A673 (cell line): ENCODE data around the gene SLC16A10. TPM values are rescaled to one million over a fixed set of nuclear protein-coding genes. Genes with fewer than 3 reads are reported as not detected.

Experiments
- BruUV-seq: library from RNA; stranded (reverse); fragments of 400-500 nt; replicated peaks from 2 replicates; lab custom pipeline; 2021; lab: Mats Ljungman, UMichigan
- CTCF ChIA-PET: fragments of 300-600 bp; sonication (Branson Sonifier 250); formaldehyde crosslinking; loops from one replicate; lab custom pipeline; 2022; ENCODE audit warnings: antibody characterized with exemption; lab: Charles Lee
- POLR2A ChIA-PET: fragments of 300-600 bp; sonication (Branson Sonifier 250); formaldehyde crosslinking; loops from one replicate; lab custom pipeline; 2022; ENCODE audit warnings: antibody characterized with exemption; ENCODE audit not compliant: low non-redundant PET; lab: Charles Lee
- DNase-seq: peaks from one replicate; pipeline ENCODE4 v3.0.0-alpha.2; 2015; ENCODE audit warnings: low spot score
- H3K27ac ChIP-seq: fragments of 200-600 bp; sonication (generic); 2 replicates; pipeline ENCODE4 v1.5.1; 2016; ENCODE audit warnings: mixed run types, low read depth, mild to moderate bottlenecking, mixed read lengths, antibody characterized with exemption, low read length; ENCODE audit not compliant: poor library complexity, severe bottlenecking
- H3K27me3 ChIP-seq: fragments of 200-600 bp; sonication (generic); replicated peaks from 2 replicates; pipeline ENCODE4 v1.6.1; 2017; ENCODE audit warnings: mixed run types, low read depth, mild to moderate bottlenecking, mixed read lengths, antibody characterized with exemption, low read length; ENCODE audit not compliant: insufficient read depth, poor library complexity
- H3K36me3 ChIP-seq: fragments of 200-600 bp; sonication (generic); 2 replicates; pipeline ENCODE4 v1.6.1; 2016; ENCODE audit warnings: mixed run types, mild to moderate bottlenecking, mixed read lengths, antibody characterized with exemption, low read length; ENCODE audit not compliant: insufficient read depth, poor library complexity, severe bottlenecking
- H3K4me1 ChIP-seq: fragments of 200-600 bp; sonication (generic); 2 replicates; pipeline ENCODE4 v1.6.1; 2017; ENCODE audit warnings: mixed run types, mild to moderate bottlenecking, mixed read lengths, antibody characterized with exemption, low read length; ENCODE audit not compliant: insufficient read depth, poor library complexity, severe bottlenecking
- H3K4me3 ChIP-seq: fragments of 200-600 bp; sonication (generic); 2 replicates; pipeline ENCODE4 v1.5.1; 2016; ENCODE audit warnings: low read depth, mixed run types, mild to moderate bottlenecking, mixed read lengths, low read length; ENCODE audit not compliant: poor library complexity, severe bottlenecking
- H3K9me3 ChIP-seq: fragments of 200-600 bp; sonication (generic); 2 replicates; pipeline ENCODE4 v1.6.1; 2016; ENCODE audit warnings: mixed run types, low read depth, mild to moderate bottlenecking, mixed read lengths, antibody characterized with exemption, low read length; ENCODE audit not compliant: poor library complexity, severe bottlenecking
- EZH2 ChIP-seq: fragments of 200-600 bp; sonication (generic); IDR thresholded peaks from 2 replicates; pipeline ENCODE4 v1.6.1; 2017; ENCODE audit warnings: borderline replicate concordance, low read depth, mild to moderate bottlenecking, mixed read lengths, antibody characterized with exemption, low read length; ENCODE audit not compliant: poor library complexity, severe bottlenecking
- intact Hi-C: fragments of 100-400 bp; cut with micrococcal nuclease; formaldehyde crosslinking; loops from one replicate; pipeline ENCODE4 v1.10.0; 2022; ENCODE audit not compliant: unreplicated experiment
- total RNA-seq: library from RNA; stranded (reverse); gene quantifications from 2 replicates; pipeline ENCODE4 v1.2.3, GENCODE V29; 2021
- TF ChIP-seq, protein P1 (sequence below): fragments of 300-800, 200-600 bp; sonication (generic); conservative IDR thresholded peaks from 2 replicates; pipeline ENCODE4 v1.5.1; 2017; ENCODE audit warnings: low read depth, mild to moderate bottlenecking, antibody characterized with exemption, low read length, moderate library complexity, mixed read lengths

Gene SLC16A10
- total RNA-seq, 1 experiment from 2014 or later, result 7.9 TPM

DNA sequence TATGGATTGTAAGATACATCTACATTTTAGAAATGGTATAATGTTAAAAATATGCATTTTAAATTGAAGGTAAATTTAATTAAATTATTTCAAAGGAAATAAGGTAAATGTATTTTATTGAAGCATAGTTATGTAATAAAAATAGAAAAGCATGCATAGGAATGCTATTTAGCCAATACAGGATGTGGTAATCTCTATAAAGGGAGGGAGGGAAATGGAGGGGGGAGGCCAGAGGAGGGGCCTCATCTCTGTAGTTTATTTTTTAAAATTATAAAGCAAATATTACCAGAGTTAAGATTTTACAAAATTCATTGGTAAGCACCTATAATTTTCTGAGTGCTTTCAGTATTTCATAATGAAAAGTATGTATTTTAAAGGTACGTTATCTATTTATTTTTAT, 27.2 kb downstream of the SLC16A10 start:
- intact Hi-C loops, result no loop called here

DNA sequence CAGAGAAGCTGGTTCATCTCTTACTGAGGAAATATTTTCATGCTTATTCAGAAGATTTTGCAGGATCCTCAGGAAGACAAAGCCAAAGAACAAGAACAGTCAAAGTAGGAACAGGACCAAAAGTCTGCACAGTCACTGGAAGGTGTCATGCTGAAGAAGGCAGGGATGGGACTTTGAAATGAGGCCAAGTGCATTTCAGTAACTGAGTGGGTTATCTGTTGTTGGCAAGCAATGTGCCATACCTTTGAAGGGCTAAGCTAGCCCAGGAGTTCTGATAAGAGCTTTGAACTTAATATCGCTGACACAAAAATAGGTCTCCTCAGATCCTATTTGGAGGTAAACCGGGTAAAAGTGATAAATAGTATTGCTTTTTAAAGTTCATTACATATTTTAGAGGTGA, 31.5 kb downstream of the SLC16A10 start:
- Histone ChIP-seq H3K4me1 (peaks cover 4% of the 10 kb centered on the region), H3K27ac (no peak overlapping the region), H3K9me3 (no peaks in the 10 kb centered on the region), H3K4me3 (no peak overlapping the region), H3K27me3 (no peaks in the 10 kb centered on the region), H3K36me3 (no peaks in the 10 kb centered on the region)
- TF ChIP-seq, protein P1, sequence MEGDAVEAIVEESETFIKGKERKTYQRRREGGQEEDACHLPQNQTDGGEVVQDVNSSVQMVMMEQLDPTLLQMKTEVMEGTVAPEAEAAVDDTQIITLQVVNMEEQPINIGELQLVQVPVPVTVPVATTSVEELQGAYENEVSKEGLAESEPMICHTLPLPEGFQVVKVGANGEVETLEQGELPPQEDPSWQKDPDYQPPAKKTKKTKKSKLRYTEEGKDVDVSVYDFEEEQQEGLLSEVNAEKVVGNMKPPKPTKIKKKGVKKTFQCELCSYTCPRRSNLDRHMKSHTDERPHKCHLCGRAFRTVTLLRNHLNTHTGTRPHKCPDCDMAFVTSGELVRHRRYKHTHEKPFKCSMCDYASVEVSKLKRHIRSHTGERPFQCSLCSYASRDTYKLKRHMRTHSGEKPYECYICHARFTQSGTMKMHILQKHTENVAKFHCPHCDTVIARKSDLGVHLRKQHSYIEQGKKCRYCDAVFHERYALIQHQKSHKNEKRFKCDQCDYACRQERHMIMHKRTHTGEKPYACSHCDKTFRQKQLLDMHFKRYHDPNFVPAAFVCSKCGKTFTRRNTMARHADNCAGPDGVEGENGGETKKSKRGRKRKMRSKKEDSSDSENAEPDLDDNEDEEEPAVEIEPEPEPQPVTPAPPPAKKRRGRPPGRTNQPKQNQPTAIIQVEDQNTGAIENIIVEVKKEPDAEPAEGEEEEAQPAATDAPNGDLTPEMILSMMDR, result no peak
- TF ChIP-seq EZH2, result no peak
- ChIA-PET POLR2A (no interaction called here), CTCF (no interaction called here)
- intact Hi-C loops, result no loop called here
- no TSS peak for BruUV-seq
- DNase-seq, result no peak

More for the DNA sequence above, 27.2 kb downstream of the SLC16A10 start:
- Histone ChIP-seq H3K27me3 (no peaks in the 10 kb centered on the region), H3K4me3 (no peak overlapping the region), H3K27ac (no peak overlapping the region), H3K4me1 (peaks cover 4% of the 10 kb centered on the region), H3K9me3 (no peaks in the 10 kb centered on the region), H3K36me3 (no peaks in the 10 kb centered on the region)
- ChIA-PET CTCF (no interaction called here), POLR2A (interaction anchor here (0.6 kb wide), 1 partner anchor 547 kb away, joined by 3 read pairs; no protein-coding TSS in a partner anchor)
- TF ChIP-seq EZH2, result no peak
- TF ChIP-seq, protein P1, result no peak
- BruUV-seq, result no TSS peak
- DNase-seq, result no peak

DNA sequence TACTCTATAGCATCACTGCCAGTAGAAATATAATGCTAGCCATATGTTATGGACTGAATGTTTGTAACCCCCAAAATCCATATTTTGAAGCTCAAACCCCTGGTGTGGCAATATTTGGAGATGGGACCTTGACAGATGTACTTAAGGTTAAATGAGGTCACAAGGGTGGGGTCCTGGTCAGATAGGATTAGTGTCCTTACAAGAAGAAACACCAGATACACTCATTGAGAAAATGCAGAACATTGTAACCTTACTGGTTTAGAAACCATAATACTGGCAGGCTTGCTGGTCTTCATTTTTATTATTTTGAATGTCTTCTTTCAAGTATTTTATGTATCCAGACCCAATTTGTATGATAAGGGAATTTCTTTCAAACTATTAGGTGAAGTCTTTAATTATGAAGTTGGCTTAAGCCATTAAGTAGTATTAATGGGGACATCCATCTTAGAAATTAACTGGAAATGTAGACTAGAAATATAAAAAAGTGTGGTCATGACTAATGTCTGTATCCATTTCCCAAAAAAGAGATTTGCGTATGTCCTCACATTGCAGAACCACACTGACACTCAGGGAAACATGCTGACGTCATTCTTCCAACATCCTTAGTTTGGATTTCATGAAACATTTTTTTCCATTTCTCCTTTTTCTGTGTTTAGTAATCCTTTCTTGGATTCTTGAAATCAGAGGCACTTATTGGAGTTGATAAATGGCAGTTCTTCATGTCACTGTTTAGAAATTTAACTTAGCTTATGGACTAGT, 32.4 kb downstream of the SLC16A10 start:
- ChIA-PET CTCF (no interaction called here), POLR2A (no interaction called here)
- intact Hi-C loops, result no loop called here
- Histone ChIP-seq H3K36me3 (no peaks in the 10 kb centered on the region), H3K27ac (no peak overlapping the region), H3K4me3 (no peak overlapping the region), H3K27me3 (no peaks in the 10 kb centered on the region), H3K4me1 (no peaks in the 10 kb centered on the region), H3K9me3 (no peaks in the 10 kb centered on the region)
- no peak for DNase-seq
- no TSS peak for BruUV-seq
- TF ChIP-seq, protein P1, result no peak
- TF ChIP-seq EZH2, result no peak
